Upper lobe of right lung (tissue), 1 donor: Measurements from ENCODE around the gene NDST1. TPM values are rescaled to one million over a fixed set of nuclear protein-coding genes. Genes with fewer than 3 reads are reported as not detected.

Source experiments
- ATAC-seq: fragments of 200-7000 bp; cut with Tn5 transposase; one replicate; pipeline ENCODE4 v1.9.1; 2020; ENCODE audit warnings: mild to moderate bottlenecking, moderate library complexity
- DNase-seq: peaks from one replicate; pipeline ENCODE4 v3.0.0-alpha.2; 2020
- H3K27ac ChIP-seq: fragments of 200-600 bp; one replicate; pipeline ENCODE4 v1.8.0; 2022
- H3K27me3 ChIP-seq: fragments of 200-600 bp; one replicate; pipeline ENCODE4 v1.8.0; 2022; ENCODE audit warnings: mild to moderate bottlenecking
- H3K36me3 ChIP-seq: fragments of 200-600 bp; one replicate; pipeline ENCODE4 v1.8.0; 2022
- H3K4me1 ChIP-seq: fragments of 200-600 bp; one replicate; pipeline ENCODE4 v1.8.0; 2022
- H3K4me3 ChIP-seq: fragments of 200-600 bp; one replicate; pipeline ENCODE4 v1.8.0; 2022; ENCODE audit warnings: mild to moderate bottlenecking
- H3K9me3 ChIP-seq: fragments of 200-600 bp; one replicate; pipeline ENCODE4 v1.8.0; 2022
- CTCF ChIP-seq: fragments of 200-600 bp; IDR thresholded peaks from one replicate; pipeline ENCODE4 v1.8.0; 2022; ENCODE audit warnings: antibody characterized with exemption
- intact Hi-C: fragments of 100-400 bp; cut with DNase I; formaldehyde crosslinking; loops from one replicate; pipeline ENCODE4 v1.11.0; 2022
- total RNA-seq: library from RNA; stranded (reverse); fragmentation: NEBNext Ultra II Directional; extraction: Animal tissue kit (Norgen Biotek cat#: 25700); gene quantifications from one replicate; pipeline ENCODE4 v1.2.1, GENCODE V29; 2021
- donor health status: DM: no; HTN: yes; CAD: no; lungs with severe emphysema.

Gene NDST1
- total RNA-seq, 1 donor from 2014 or later, result 143 TPM

- no peaks in the 10 kb centered on the region for H3K27me3 ChIP-seq
- no peaks in the 10 kb centered on the region for H3K36me3 ChIP-seq
- ATAC-seq, result no peak
- intact Hi-C loops, result no loop called here
- peaks cover 19% of the 10 kb centered on the region for H3K4me1 ChIP-seq
- H3K4me3 ChIP-seq, result no peak overlapping the region
- DNase-seq, result no peak
- H3K9me3 ChIP-seq, result no peaks in the 10 kb centered on the region
- H3K27ac ChIP-seq, result peak overlapping the region; percentile 31
- TF ChIP-seq CTCF, result no peak
These were observed 91.3 kb downstream of the NDST1 start for GRCh38 chr5:150599281-150599680.

- peak; percentile 68 for ATAC-seq
- Histone ChIP-seq H3K4me1 (peaks cover 11% of the 10 kb centered on the region), H3K9me3 (no peaks in the 10 kb centered on the region), H3K27ac (peak overlapping the region; percentile 31), H3K27me3 (no peaks in the 10 kb centered on the region), H3K4me3 (no peak overlapping the region), H3K36me3 (no peaks in the 10 kb centered on the region)
- no peak for TF ChIP-seq CTCF
- intact Hi-C loops, result no loop called here
- peak; percentile 89 for DNase-seq
These were observed 92.1 kb downstream of the NDST1 start for GRCh38 chr5:150599917-150600511.

GRCh38 chr5:150600616-150601490 is 92.9 kb downstream of the NDST1 start:
- intact Hi-C loops, result no loop called here
- H3K27ac ChIP-seq, result peak overlapping the region; percentile 31
- no peak overlapping the region for H3K4me3 ChIP-seq
- DNase-seq, result no peak
- H3K4me1 ChIP-seq, result peaks cover 11% of the 10 kb centered on the region
- H3K27me3 ChIP-seq, result no peaks in the 10 kb centered on the region
- no peak for TF ChIP-seq CTCF
- no peaks in the 10 kb centered on the region for H3K36me3 ChIP-seq
- ATAC-seq, result peak; percentile 9
- no peaks in the 10 kb centered on the region for H3K9me3 ChIP-seq

- H3K4me3 ChIP-seq, result no peak overlapping the region
- no peak for DNase-seq
- TF ChIP-seq CTCF, result no peak
- H3K9me3 ChIP-seq, result no peaks in the 10 kb centered on the region
- peaks cover 11% of the 10 kb centered on the region for H3K4me1 ChIP-seq
- peak overlapping the region; percentile 17 for H3K27ac ChIP-seq
- no peak for ATAC-seq
- intact Hi-C loops, result no loop called here
- H3K27me3 ChIP-seq, result no peaks in the 10 kb centered on the region
- H3K36me3 ChIP-seq, result no peaks in the 10 kb centered on the region
These were observed 93.8 kb downstream of the NDST1 start for GRCh38 chr5:150601491-150602345.

GRCh38 chr5:150603052-150603451 is 95.1 kb downstream of the NDST1 start:
- no peaks in the 10 kb centered on the region for H3K36me3 ChIP-seq
- ATAC-seq (no peak), DNase-seq (no peak)
- H3K4me1 ChIP-seq, result peaks cover 11% of the 10 kb centered on the region
- no peak overlapping the region for H3K27ac ChIP-seq
- H3K9me3 ChIP-seq, result no peaks in the 10 kb centered on the region
- intact Hi-C loops, result no loop called here
- H3K4me3 ChIP-seq, result no peak overlapping the region
- no peaks in the 10 kb centered on the region for H3K27me3 ChIP-seq
- TF ChIP-seq CTCF, result no peak
